HG02759 (cell line): Measurements from ENCODE around the gene HTR5A.
"Not testable (repeated sequence)": the region's sequence is repeated elsewhere in the genome, so short reads cannot be mapped to it uniquely, and the experiment has no call there.

ENCODE experiments used
- ATAC-seq: cut with Tn5 transposase; IDR thresholded peaks from one replicate; pipeline ENCODE4 v1.9.1; 2021; ENCODE audit warnings: mild to moderate bottlenecking, moderate library complexity; ENCODE audit not compliant: unreplicated experiment

The HTR5A gene

DNA sequence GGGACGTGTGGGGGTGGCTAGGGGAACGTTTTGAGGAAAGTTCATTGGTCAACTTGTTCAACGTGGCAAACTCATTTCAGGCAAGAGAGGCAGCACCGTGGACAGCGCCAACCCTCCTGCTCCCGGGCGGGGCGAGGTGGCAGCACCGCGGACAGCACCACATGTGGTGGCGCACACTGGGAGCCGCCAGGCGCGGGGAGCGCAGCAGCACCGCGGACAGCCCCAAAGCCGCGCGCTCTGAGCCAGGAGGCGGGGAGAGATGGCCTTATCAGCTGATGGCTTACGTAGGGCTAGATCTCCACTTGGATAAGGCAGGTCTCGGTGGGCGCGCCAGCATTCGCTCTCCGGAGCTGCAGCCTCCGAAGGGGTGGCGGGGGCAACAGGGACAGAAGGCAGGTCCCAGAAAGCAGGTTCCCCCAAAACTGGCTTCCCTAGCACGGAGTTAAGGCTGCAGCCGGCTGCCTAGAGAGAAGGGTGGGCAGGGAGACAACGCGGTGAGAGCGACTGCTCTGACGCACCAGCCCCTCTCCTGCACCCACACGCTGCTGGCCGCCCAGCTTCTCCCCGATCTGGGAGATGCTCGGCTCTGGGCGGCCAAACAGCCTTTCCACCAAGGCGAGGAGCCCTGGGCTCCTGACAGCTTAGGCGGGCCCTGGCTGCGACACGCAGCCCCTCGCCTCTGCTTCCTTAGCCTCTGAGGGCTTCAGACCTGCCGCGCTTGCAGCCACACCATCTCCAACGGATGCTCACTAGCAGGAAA lies at the start of gene HTR5A:
HTR5A (plus strand) TSS at position 333 of the 760 bp plus-strand sequence. CDS start 576 bp downstream, outside the sequence.
- ATAC-seq = peak; percentile 93

GRCh38 chr7:155020996-155021395 lies 49.1 kb upstream of the HTR5A start:
- no peak for ATAC-seq

- no peak for ATAC-seq
These were observed 48.4 kb upstream of the HTR5A start for GRCh38 chr7:155021699-155022145.

DNA sequence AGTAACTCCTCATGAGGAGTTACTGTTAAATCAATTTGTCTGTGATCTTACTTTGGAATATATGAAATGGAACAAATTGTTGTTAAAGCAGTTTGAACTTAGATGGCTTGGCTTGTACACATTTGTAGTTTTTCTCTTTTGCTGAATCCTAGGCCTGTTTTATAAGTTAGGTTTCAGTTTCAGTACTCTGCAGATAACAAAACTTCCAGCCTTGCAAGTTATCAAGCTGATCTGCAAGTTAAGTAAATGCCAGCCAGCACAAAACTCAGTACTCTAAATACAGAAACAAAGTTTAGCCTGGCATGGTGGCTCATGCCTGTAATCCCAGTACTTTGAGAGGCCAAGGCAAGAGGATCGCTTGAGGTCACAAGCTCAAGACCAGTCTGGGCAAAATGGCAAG lies 42.2 kb upstream of the HTR5A start:
- ATAC-seq = no peak

GRCh38 chr7:155032978-155033377 lies 37.1 kb upstream of the HTR5A start:
- no peak for ATAC-seq

GRCh38 chr7:155034495-155034894 lies 35.6 kb upstream of the HTR5A start:
- ATAC-seq = not testable (repeated sequence)

GRCh38 chr7:155038335-155038734 lies 31.8 kb upstream of the HTR5A start:
- ATAC-seq = no peak

- ATAC-seq = no peak
These were observed 26.4 kb upstream of the HTR5A start for GRCh38 chr7:155043756-155044155.

- ATAC-seq = no peak
These were observed 22.1 kb upstream of the HTR5A start for GRCh38 chr7:155048006-155048405.

- ATAC-seq = no peak
These were observed 18.8 kb upstream of the HTR5A start for GRCh38 chr7:155051355-155051754.

DNA sequence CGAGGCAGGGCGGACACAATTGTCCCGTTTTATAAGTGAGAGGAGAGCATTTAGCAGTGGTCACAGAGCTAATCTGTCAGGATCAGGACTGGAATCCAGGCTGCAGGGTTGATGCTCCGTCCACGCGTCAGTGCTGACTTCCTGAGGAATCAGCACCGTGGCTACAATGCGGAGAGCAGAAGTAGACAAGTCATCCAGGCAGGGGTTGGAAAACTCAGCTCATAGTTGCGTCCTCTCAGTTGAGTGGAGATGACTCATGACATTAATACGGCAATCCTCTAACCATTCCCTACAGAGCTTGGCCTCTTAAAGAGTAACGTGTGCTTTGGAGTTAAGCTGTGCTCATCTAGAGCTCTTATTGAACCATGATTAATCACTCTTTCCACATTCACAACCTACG lies 17.1 kb upstream of the HTR5A start:
- ATAC-seq = no peak

DNA sequence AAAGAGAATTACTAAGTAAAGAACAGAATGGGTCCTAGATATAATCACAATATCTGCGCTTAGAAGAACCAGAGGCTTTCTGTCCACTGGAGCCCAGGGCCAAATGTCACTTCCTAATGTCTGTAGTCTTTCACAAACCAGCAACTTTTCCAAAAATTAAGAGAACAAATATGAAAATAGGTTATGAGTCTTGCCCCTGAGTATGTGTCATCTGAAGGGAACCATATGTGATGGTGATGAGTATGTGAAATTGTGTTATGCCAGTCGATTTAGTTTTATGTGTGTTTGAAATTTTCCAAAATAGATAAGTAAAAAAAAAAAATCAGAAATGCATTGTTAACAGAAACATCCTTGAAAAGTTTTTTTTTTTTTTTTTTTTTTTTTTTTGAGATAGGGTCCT lies 15.4 kb upstream of the HTR5A start:
- no peak for ATAC-seq

DNA sequence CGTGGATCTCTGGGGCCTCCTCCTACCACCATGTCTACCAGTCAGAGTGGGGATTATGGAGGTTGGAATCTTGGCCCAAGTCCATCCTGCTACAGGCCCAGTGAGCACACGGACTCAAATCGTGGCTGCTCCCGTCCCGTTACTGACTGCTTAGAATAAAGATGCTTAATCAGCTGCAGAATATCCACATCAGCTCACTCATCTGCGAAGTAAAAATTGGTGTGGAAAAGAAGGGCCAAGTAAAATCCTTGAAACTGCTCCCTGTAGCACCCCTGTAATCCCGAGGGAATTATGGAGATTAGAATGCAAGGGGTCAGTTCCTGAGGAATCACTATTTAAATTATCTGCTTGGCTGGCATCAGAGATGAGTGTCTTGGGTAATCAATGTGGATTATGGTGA lies 13.0 kb upstream of the HTR5A start:
- ATAC-seq = no peak

- no peak for ATAC-seq
These were observed 11.2 kb upstream of the HTR5A start for GRCh38 chr7:155058896-155059295.

- ATAC-seq = no peak
These were observed 10.4 kb upstream of the HTR5A start for GRCh38 chr7:155059703-155060102.

GRCh38 chr7:155062411-155062810 lies 7.7 kb upstream of the HTR5A start:
- ATAC-seq = no peak

DNA sequence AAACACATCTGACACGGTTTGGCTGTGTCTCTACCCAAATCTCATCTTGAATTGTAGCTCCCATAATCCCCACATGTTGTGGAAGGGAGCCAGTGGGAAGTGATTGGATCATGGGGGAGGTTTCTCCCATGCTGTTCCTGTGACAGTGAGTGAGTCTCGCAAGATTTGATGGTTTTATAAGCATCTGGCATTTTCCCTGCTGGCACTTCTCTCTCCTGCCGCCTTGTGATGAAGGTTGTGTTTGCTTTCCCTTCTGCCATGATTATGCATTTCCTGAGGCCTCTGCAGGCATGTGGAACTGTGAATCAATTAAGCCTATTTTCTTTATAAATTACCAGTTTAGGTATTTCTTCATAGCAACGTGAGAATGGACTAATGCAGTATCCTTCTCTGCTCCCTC lies 5.9 kb upstream of the HTR5A start:
- no peak for ATAC-seq

GRCh38 chr7:155066417-155066950 lies 3.6 kb upstream of the HTR5A start:
- ATAC-seq = no peak

DNA sequence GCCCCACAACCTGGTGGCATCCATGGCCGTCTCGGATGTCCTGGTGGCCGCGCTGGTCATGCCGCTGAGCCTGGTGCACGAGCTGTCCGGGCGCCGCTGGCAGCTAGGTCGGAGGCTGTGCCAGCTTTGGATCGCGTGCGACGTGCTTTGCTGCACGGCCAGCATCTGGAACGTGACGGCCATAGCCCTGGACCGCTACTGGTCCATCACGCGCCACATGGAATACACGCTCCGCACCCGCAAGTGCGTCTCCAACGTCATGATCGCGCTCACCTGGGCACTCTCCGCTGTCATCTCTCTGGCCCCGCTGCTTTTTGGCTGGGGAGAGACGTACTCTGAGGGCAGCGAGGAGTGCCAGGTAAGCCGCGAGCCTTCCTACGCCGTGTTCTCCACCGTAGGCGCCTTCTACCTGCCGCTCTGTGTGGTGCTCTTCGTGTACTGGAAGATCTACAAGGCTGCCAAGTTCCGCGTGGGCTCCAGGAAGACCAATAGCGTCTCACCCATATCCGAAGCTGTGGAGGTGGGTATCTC lies 1.1 kb downstream of the HTR5A start:
- ATAC-seq = no peak

GRCh38 chr7:155071916-155072571 lies 1.9 kb downstream of the HTR5A start:
- no peak for ATAC-seq

DNA sequence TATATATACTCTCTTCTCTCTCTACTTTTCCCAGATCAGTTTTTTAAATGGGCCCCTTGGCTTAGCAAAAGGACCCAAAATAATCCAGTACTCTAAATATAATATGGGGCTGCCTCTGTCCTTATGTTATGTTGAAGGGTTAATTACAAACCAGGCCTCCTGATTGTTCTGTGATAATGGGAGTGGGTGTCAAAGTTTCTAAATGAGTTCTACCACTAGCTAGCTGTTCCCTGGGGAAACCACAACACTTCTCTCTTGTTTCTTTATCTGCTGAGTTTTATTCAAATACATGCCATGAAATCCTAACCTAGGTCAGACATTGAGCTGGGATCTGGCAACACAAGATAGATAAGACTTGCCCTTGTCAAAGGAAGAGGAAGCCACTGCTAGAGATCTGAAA lies 3.8 kb downstream of the HTR5A start:
- peak; percentile 46 for ATAC-seq

DNA sequence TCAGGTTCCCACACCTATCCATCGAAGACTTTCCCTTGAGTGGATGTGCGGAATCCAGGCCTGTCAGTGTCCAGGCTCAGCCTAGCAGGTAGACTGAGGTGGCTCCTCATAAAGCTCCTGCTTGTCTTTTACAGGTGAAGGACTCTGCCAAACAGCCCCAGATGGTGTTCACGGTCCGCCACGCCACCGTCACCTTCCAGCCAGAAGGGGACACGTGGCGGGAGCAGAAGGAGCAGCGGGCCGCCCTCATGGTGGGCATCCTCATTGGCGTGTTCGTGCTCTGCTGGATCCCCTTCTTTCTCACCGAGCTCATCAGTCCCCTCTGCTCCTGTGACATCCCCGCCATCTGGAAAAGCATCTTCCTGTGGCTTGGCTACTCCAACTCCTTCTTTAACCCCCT lies 13.9 kb downstream of the HTR5A start:
- ATAC-seq = no peak
